Esophagus (tissue), 2 donors: Measurements from ENCODE around the gene GNPTAB. TPM values are rescaled to one million over a fixed set of nuclear protein-coding genes. Genes with fewer than 3 reads are reported as not detected.

ENCODE experiments used
- H3K27ac ChIP-seq, 2 donors: one replicate each; pipeline ENCODE4 v1.5.1; 2013; ENCODE audit warnings: low read depth in 2 of 2, mild to moderate bottlenecking in 2 of 2, inconsistent platforms in 1 of 2, low read length in 1 of 2, moderate library complexity in 1 of 2
- H3K27me3 ChIP-seq, 2 donors: one replicate each; pipeline ENCODE4 v1.6.1; 2013; ENCODE audit warnings: low read length in 2 of 2, control low read depth in 1 of 2, mild to moderate bottlenecking in 1 of 2; ENCODE audit not compliant: insufficient read depth in 2 of 2, control insufficient read depth in 1 of 2
- H3K36me3 ChIP-seq, 2 donors: one replicate each; pipeline ENCODE4 v1.6.1; 2013; ENCODE audit warnings: low read length in 1 of 2; ENCODE audit not compliant: control insufficient read depth in 2 of 2, insufficient read depth in 2 of 2
- H3K4me1 ChIP-seq, 2 donors: one replicate each; pipeline ENCODE4 v1.6.1; 2013; ENCODE audit warnings: low read length in 1 of 2; ENCODE audit not compliant: control insufficient read depth in 2 of 2, insufficient read depth in 2 of 2
- H3K4me3 ChIP-seq, 2 donors: one replicate each; pipeline ENCODE4 v1.5.1; 2013; ENCODE audit warnings: low read length in 2 of 2, mild to moderate bottlenecking in 2 of 2, low read depth in 1 of 2, moderate library complexity in 1 of 2
- H3K9me3 ChIP-seq, 2 donors: one replicate each; pipeline ENCODE4 v1.6.1; 2013; ENCODE audit warnings: mild to moderate bottlenecking in 2 of 2, low read depth in 1 of 2, low read length in 1 of 2, moderate library complexity in 1 of 2; ENCODE audit not compliant: control insufficient read depth in 2 of 2, insufficient read depth in 1 of 2
- WGBS, 2 donors: extraction: QIAGEN DNeasy Blood & Tissue Kit; methylation state at CpG; one replicate each; pipeline ENCODE4 v1.1.7; 2013; 5-methylcytosine and 5-hydroxymethylcytosine counted together
- polyA plus RNA-seq, 2 donors: library from polyadenylated mRNA; stranded (reverse); fragments of 200-250 nt; gene quantifications; one replicate each; pipeline ENCODE4 v1.2.3, GENCODE V29; 2013
- donor health status: healthy with polysubstance abuse.
- donor health status: Bipolar disorder and iron deficiency.

GNPTAB gene
- polyA plus RNA-seq, 2 donors, result 9.7 to 11.3 TPM

DNA sequence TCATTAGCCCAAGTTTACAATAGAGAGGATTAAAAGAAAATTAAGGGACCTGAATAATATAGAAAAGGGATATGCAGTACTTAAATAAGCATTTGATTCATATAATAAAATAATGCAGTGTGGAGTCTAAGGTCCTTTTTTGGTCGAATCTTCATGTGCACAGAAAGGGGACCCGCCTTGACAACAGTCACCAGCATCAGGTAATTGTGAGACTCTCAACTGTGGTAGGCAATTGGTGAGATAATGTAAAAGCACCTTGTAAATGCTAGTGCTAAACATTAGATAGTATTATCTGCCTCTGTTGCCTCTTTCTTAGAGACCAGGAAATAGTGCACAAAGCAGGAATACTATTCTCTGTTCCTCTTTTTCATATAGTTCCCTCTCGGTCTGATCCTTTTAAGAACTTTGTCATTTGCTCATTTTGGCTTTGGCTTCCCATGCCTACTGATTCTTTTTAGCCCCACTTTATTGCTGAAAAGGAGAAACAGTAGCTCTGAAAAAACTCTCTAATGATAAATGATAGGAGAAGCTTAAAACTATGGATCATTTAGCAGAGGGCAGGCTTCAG lies 115.8 kb downstream of the GNPTAB start:
- Histone ChIP-seq H3K27ac (no peak overlapping the region), H3K36me3 (no peaks in the 10 kb centered on the region), H3K27me3 (no peaks in the 10 kb centered on the region), H3K9me3 (no peaks in the 10 kb centered on the region), H3K4me1 (peaks cover 0 to 3% of the 10 kb centered on the region in 2 donors), H3K4me3 (no peak overlapping the region)
- 80 to 86% methylated on average over 3 of the region's 3 CpGs for WGBS, 2 donors

DNA sequence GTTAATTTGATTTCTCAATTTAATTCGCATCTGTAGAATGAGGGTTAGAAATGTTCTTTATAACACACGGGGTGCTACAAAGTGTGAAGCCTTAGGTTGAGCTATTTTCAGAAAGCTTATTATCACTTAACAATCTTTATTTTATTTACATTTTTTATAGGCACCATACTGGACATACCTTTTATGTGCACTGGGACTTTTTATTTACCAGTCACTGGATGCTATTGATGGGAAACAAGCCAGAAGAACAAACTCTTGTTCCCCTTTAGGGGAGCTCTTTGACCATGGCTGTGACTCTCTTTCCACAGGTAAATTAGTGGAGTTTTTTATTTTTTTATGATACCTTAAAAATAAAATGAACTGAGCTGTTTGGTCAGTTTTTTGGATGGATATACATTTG lies 116.8 kb downstream of the GNPTAB start:
- Histone ChIP-seq H3K9me3 (no peaks in the 10 kb centered on the region), H3K36me3 (no peaks in the 10 kb centered on the region), H3K27me3 (no peaks in the 10 kb centered on the region), H3K4me1 (peaks cover 0 to 3% of the 10 kb centered on the region in 2 donors), H3K27ac (no peak overlapping the region), H3K4me3 (no peak overlapping the region)
- WGBS, 2 donors, result 62 to 91% methylated on average over 2 of the region's 2 CpGs

DNA sequence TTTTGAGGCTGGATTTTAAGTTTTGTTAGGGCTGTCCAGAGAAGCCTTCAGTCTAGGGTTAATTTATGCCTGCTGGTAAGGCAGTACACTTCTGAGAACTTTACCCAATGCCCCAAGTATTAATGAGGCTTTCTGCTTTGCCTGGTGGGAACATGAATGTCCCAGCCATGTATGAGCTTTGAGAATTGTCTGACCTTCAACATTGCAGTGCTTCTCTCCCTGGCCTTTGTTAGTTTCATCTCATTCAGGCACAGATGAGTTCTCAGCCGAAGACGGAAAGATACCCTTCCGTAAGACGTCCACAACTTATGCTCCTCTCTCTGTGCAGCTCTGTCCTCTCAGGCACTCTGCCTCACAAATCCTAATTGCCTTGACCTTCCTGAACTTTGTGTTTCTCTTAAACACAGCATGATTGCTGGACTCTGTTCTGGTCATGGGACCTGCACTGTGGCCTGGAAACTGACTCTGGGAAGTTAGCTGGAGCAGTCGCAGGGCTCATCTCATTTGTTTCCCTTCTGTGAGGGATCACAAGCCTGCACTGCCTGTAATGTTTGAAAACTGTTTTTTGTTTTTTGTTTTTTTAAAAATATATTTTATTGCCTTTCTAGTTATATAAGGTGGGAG lies 117.6 kb downstream of the GNPTAB start:
- 54 to 60% methylated on average over 5 of the region's 5 CpGs for WGBS, 2 donors
- H3K4me1 ChIP-seq, result peaks cover 0 to 3% of the 10 kb centered on the region in 2 donors
- no peak overlapping the region for H3K4me3 ChIP-seq
- no peaks in the 10 kb centered on the region for H3K9me3 ChIP-seq
- H3K27me3 ChIP-seq, result no peaks in the 10 kb centered on the region
- peak overlapping the region in 1 of 2 donors; percentile 14 for H3K27ac ChIP-seq
- H3K36me3 ChIP-seq, result no peaks in the 10 kb centered on the region

DNA sequence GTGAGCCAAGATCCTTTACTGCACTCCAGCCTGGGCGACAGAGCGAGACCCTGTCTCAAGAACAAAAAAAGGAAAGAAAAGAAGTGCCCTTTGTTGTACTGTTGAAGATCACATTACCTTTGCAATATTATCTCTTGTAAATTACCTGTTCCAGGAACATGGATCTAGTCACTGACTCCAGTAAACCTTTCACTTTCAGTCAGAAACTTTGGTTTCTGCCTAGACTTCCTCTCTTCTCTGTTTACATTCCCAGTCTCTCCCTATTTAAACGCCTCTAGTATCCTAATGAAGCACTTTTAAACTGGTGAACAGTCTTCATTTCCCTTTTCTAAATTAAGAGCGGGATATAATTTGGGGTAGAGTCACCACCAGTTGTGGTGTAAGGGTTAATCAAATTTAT lies 120.5 kb downstream of the GNPTAB start:
- no peaks in the 10 kb centered on the region for H3K9me3 ChIP-seq
- H3K36me3 ChIP-seq, result no peaks in the 10 kb centered on the region
- no peak overlapping the region for H3K4me3 ChIP-seq
- H3K4me1 ChIP-seq, result peaks cover 0 to 3% of the 10 kb centered on the region in 2 donors
- H3K27ac ChIP-seq, result no peak overlapping the region
- WGBS, 2 donors, result 81 to 89% methylated on average over 4 of the region's 4 CpGs
- H3K27me3 ChIP-seq, result no peaks in the 10 kb centered on the region

DNA sequence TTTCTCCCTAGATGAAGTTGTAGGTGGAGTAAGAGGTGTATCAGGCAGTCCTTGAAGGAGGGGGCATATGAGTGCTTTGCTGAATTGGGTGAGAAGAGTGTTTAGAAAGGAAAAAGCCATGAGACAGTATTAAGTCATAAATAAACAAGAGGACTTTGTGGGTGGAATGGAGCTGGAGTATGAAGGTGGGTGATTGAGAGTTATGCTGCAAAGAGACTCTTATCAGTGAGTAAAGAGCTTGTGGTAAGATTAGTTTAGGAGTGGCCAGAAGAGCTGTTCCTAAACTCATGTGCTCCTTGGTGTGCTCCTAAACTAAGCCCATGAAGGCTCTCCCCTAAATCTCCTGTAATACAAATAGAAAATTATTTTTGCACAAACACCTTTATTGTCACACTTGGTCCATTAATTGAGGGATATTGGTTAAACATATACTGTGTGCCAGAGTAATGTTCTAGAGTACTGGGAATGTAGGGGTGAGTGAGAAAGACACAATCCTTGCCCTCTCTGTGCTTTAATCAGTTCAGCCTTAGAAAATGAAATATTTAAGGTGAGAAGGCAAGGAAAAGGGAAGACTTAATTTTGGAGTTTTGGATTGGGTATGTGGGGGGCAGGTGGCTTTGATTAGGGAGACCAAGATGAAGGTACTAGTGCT lies 123.5 kb downstream of the GNPTAB start:
- Histone ChIP-seq H3K36me3 (no peaks in the 10 kb centered on the region), H3K9me3 (no peaks in the 10 kb centered on the region), H3K27ac (no peak overlapping the region), H3K27me3 (no peaks in the 10 kb centered on the region), H3K4me1 (peaks cover 0 to 2% of the 10 kb centered on the region in 2 donors), H3K4me3 (no peak overlapping the region)

DNA sequence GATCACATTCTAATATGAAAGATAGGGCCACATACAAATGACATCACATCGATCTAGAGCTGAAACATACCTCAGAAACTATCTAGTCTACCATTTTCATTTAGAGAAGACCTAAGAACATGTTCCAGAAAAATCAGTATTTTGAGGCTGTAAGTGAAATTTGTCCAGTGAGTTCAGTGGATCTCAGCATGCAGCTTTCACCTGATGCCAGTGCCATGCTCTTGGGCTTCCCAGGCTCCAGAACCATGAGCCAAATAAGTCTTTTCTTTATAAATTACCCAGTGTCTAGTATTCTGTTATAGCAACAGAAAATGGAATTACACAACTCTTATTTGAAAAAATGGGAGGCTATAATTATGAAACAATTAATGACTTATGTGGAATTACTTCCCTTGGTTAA lies 124.4 kb downstream of the GNPTAB start:
- no peak overlapping the region for H3K4me3 ChIP-seq
- H3K27me3 ChIP-seq, result no peaks in the 10 kb centered on the region
- no peak overlapping the region for H3K27ac ChIP-seq
- no peaks in the 10 kb centered on the region for H3K36me3 ChIP-seq
- no peaks in the 10 kb centered on the region for H3K9me3 ChIP-seq
- H3K4me1 ChIP-seq, result peaks cover 0 to 2% of the 10 kb centered on the region in 2 donors
- WGBS, 2 donors, result 98 to 100% methylated on average over 1 of the region's 1 CpG

DNA sequence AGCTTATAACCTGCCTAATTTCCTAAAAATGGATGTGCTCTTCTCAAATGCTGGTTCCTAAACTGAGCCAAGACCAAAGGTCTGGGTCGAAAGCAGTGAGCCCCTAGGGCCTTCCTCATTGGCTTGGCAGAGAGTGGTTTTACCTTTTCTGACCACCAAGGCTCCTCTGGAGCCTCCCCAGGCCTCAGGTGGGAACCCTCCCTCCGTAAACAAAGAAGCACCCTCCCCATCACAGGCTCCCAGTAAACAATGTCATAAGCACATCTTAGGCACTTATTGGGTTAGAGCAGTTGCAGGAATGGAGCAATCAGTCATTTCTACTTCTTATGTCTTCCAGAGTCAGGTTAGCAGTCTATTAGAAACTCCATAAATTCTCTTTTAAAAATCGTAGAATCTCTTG lies 127.3 kb downstream of the GNPTAB start:
- no peaks in the 10 kb centered on the region for H3K36me3 ChIP-seq
- WGBS, 2 donors, result 75 to 82% methylated on average over 3 of the region's 3 CpGs
- H3K4me1 ChIP-seq, result peaks cover 0 to 2% of the 10 kb centered on the region in 2 donors
- H3K27me3 ChIP-seq, result no peaks in the 10 kb centered on the region
- no peaks in the 10 kb centered on the region for H3K9me3 ChIP-seq
- peak overlapping the region in 1 of 2 donors; percentile 20 for H3K27ac ChIP-seq
- no peak overlapping the region for H3K4me3 ChIP-seq

DNA sequence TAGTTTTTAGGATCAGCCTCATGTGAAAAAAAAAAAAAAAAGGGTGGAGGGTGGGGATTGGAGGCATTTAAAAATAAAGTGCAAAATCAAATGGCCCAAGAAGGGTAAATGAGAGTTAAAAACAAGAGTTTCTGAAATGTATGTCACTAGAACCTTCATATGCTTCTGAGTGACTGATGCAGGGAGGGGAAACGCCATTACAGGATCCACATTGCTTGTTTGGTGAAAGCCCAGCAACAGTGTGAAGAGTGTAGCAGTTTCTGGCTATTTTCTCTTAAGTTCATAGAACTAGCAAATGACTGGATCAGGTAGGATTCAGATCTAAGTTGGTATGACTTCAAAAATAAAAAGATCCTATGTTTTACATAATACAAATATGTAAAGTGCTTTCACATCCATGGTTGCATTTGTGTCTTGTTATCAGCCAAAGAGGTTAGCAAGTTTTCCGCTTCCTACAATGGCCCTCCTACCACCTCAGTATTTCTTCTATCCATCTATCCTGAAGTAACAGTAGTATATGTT lies 130.4 kb downstream of the GNPTAB start:
- peak overlapping the region in 1 of 2 donors; percentile 7 for H3K4me3 ChIP-seq
- H3K9me3 ChIP-seq, result no peaks in the 10 kb centered on the region
- H3K27ac ChIP-seq, result no peak overlapping the region
- peaks cover 2 to 3% of the 10 kb centered on the region in 2 donors for H3K4me1 ChIP-seq
- no peaks in the 10 kb centered on the region for H3K36me3 ChIP-seq
- 71 to 90% methylated on average over 2 of the region's 2 CpGs for WGBS, 2 donors
- H3K27me3 ChIP-seq, result no peaks in the 10 kb centered on the region

DNA sequence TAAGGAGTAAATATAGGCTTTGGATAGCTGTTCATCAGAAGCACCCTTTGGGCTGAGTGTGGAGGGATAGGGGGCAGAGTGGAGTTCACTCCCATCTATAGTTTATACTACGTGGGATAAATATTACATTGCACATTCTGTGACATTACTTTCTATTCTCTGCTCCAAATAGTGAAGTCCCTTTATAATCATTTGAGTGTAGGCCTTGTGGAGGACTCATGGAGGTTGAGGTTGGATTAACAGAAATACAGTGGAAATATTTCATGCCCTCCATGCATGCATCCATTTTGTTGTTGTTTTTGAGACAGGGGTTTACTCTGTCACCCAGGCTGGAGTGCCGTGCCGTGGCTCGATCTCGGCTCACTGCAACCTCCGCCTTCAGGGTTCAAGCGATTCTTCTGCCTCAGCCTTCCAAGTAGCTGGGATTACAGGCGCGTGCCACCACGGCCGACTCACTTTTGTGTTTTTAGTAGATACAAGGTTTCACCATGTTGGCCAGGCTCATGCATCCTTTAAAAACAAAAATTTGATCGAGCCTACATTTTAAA lies 131.9 kb downstream of the GNPTAB start:
- Histone ChIP-seq H3K9me3 (no peaks in the 10 kb centered on the region), H3K27ac (no peak overlapping the region), H3K27me3 (no peaks in the 10 kb centered on the region), H3K4me3 (peak overlapping the region; percentile 14 to 93), H3K4me1 (peaks cover 2 to 3% of the 10 kb centered on the region in 2 donors), H3K36me3 (no peaks in the 10 kb centered on the region)
- 68 to 81% methylated on average over 12 of the region's 12 CpGs for WGBS, 2 donors
